NB4 (cell line): ENCODE data around the gene IFI35.
A peak's percentile ranks its signal among the peaks of the same experiment; 100 is the strongest.
"Not testable (repeated sequence)": the region's sequence is repeated elsewhere in the genome, so short reads cannot be mapped to it uniquely, and the experiment has no call there.

ENCODE experiments used
- DNase-seq: peaks from one replicate; pipeline ENCODE4 v3.0.0; 2010; ENCODE audit warnings: low read depth
- H3K4me3 ChIP-seq: one replicate; pipeline ENCODE4 v1.5.1; 2011; ENCODE audit warnings: mild to moderate bottlenecking, low read depth, low read length, moderate library complexity
- CTCF ChIP-seq: IDR thresholded peaks from one replicate; pipeline ENCODE4 v1.5.1; 2012; ENCODE audit warnings: low read depth, low read length
- MAX ChIP-seq: IDR thresholded peaks from 2 replicates; pipeline ENCODE4 v1.6.1; 2011; ENCODE audit warnings: low read depth, low read length
- MYC ChIP-seq: IDR thresholded peaks from 2 replicates; pipeline ENCODE4 v1.6.1; 2011; ENCODE audit warnings: low read depth, low read length
- POLR2A ChIP-seq: IDR thresholded peaks from 2 replicates; pipeline ENCODE4 v1.6.1; 2011; ENCODE audit warnings: mild to moderate bottlenecking; ENCODE audit not compliant: insufficient read length; ENCODE audit errors: extremely low read depth

IFI35 gene

GRCh38 chr17:42985225-42985624 is 21.4 kb upstream of the IFI35 start:
- H3K4me3 ChIP-seq = no peak overlapping the region
- peak; percentile 88 for DNase-seq
- TF ChIP-seq MAX (no peak), MYC (no peak)

DNA sequence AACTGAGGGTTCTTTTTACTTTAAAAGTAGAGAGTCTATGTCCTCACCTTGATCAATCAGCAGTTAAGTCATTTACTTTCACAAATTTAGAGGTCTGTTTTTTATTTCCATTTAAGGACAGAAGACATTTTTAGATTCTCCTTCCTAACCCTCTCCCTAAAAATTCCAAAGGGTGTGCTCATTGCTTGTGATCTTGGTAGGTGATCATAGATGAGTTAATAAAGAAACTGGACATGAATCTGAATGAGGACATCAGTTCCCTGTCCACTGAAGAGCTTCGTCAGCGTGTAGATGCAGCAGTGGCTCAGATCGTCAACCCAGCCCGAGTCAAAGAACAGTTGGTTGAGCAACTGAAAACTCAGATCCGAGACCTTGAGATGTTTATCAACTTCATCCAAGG is 17.4 kb upstream of the IFI35 start:
- DNase-seq = no peak
- H3K4me3 ChIP-seq = no peak overlapping the region
- TF ChIP-seq CTCF (no peak), POLR2A (no peak), MAX (no peak), MYC (no peak)

- TF ChIP-seq POLR2A (no peak), MAX (no peak), CTCF (no peak), MYC (no peak)
- no peak overlapping the region for H3K4me3 ChIP-seq
- DNase-seq = no peak
Measured at GRCh38 chr17:42989726-42990652, 16.6 kb upstream of the IFI35 start.

GRCh38 chr17:42991471-42991870 is 15.1 kb upstream of the IFI35 start:
- DNase-seq = no peak
- TF ChIP-seq MYC = no peak
- TF ChIP-seq CTCF = no peak
- TF ChIP-seq POLR2A = no peak
- no peak for TF ChIP-seq MAX
- H3K4me3 ChIP-seq = no peak overlapping the region

GRCh38 chr17:42992872-42993271 is 13.7 kb upstream of the IFI35 start:
- H3K4me3 ChIP-seq = no peak overlapping the region
- no peak for TF ChIP-seq MYC
- TF ChIP-seq POLR2A = no peak
- TF ChIP-seq CTCF = no peak
- TF ChIP-seq MAX = no peak
- no peak for DNase-seq

GRCh38 chr17:42993913-42994312 is 12.7 kb upstream of the IFI35 start:
- H3K4me3 ChIP-seq, DNase-seq: not testable (repeated sequence)
